ENCODE measurements around the gene CEACAM8.

The CEACAM8 gene

GRCh38 chr19:42601811-42602443, 7.2 kb upstream of the CEACAM8 start:
- H3K9ac ChIP-seq (ENCODE audit: low read length), result no peak overlapping the region
- no peak overlapping the region for H3K4me3 ChIP-seq (ENCODE audit: low read depth, low read length, poor library complexity, severe bottlenecking)
- H2AFZ ChIP-seq (ENCODE audit: low read length), result no peak overlapping the region
- no peaks in the 10 kb centered on the region for H3K79me2 ChIP-seq (ENCODE audit: insufficient read depth, low read length)
- H3K4me2 ChIP-seq (ENCODE audit: low read length), result no peak overlapping the region
- H3F3A ChIP-seq (ENCODE audit: insufficient read depth, low read length), result no peaks in the 10 kb centered on the region
- H3K27me3 ChIP-seq (ENCODE audit: insufficient read depth, low read length), result no peaks in the 10 kb centered on the region
- no peaks in the 10 kb centered on the region for H3K9me3 ChIP-seq (ENCODE audit: low read length)
- H3K27ac ChIP-seq (ENCODE audit: low read depth, low read length, poor library complexity, severe bottlenecking), result no peak overlapping the region
- no peaks in the 10 kb centered on the region for H4K20me1 ChIP-seq (ENCODE audit: insufficient read depth, low read length)
- no peak for TF ChIP-seq EZH2 (IDR thresholded peaks at IDR 0.05; ENCODE audit: borderline replicate concordance, low read length)
- no peaks in the 10 kb centered on the region for H3K4me1 ChIP-seq (ENCODE audit: insufficient read depth, low read length, severe bottlenecking)
- no peaks in the 10 kb centered on the region for H3K9me2 ChIP-seq (ENCODE audit: low read depth, low read length)
- no peaks in the 10 kb centered on the region for H3K36me3 ChIP-seq (ENCODE audit: insufficient read depth, low read length)

- no peak overlapping the region for H3K27ac ChIP-seq (ENCODE audit: low read depth, low read length, poor library complexity, severe bottlenecking)
- no peak overlapping the region for H3K4me2 ChIP-seq (ENCODE audit: low read length)
- H3K9me3 ChIP-seq (ENCODE audit: low read length), result no peaks in the 10 kb centered on the region
- no peaks in the 10 kb centered on the region for H4K20me1 ChIP-seq (ENCODE audit: insufficient read depth, low read length)
- no peak overlapping the region for H2AFZ ChIP-seq (ENCODE audit: low read length)
- H3K4me3 ChIP-seq (ENCODE audit: low read depth, low read length, poor library complexity, severe bottlenecking), result no peak overlapping the region
- H3F3A ChIP-seq (ENCODE audit: insufficient read depth, low read length), result no peaks in the 10 kb centered on the region
- TF ChIP-seq CTCF (IDR thresholded peaks at IDR 0.05; ENCODE audit: low read length) (peak; percentile 93), EZH2 (IDR thresholded peaks at IDR 0.05; ENCODE audit: borderline replicate concordance, low read length) (no peak)
- no peaks in the 10 kb centered on the region for H3K4me1 ChIP-seq (ENCODE audit: insufficient read depth, low read length, severe bottlenecking)
- H3K36me3 ChIP-seq (ENCODE audit: insufficient read depth, low read length), result no peaks in the 10 kb centered on the region
- no peak overlapping the region for H3K9ac ChIP-seq (ENCODE audit: low read length)
- H3K27me3 ChIP-seq (ENCODE audit: insufficient read depth, low read length), result no peaks in the 10 kb centered on the region
- H3K79me2 ChIP-seq (ENCODE audit: insufficient read depth, low read length), result no peaks in the 10 kb centered on the region
- H3K9me2 ChIP-seq (ENCODE audit: low read depth, low read length), result no peaks in the 10 kb centered on the region
These were observed 1.8 kb upstream of the CEACAM8 start for GRCh38 chr19:42596391-42597072.

GRCh38 chr19:42595550-42596172, 937 bp upstream of the CEACAM8 start:
- TF ChIP-seq EZH2 (IDR thresholded peaks at IDR 0.05; ENCODE audit: borderline replicate concordance, low read length) (no peak), CTCF (IDR thresholded peaks at IDR 0.05; ENCODE audit: low read length) (no peak)
- H3K79me2 ChIP-seq (ENCODE audit: insufficient read depth, low read length), result no peaks in the 10 kb centered on the region
- 0 out of 2 replicates have a peak, but pooled peaks cover 5% of the 10 kb centered on the region for H3K27me3 ChIP-seq (ENCODE audit: insufficient read depth, low read length)
- H2AFZ ChIP-seq (ENCODE audit: low read length), result no peak overlapping the region
- H3K4me3 ChIP-seq (ENCODE audit: low read depth, low read length, poor library complexity, severe bottlenecking), result no peak overlapping the region
- no peak overlapping the region for H3K9ac ChIP-seq (ENCODE audit: low read length)
- no peaks in the 10 kb centered on the region for H4K20me1 ChIP-seq (ENCODE audit: insufficient read depth, low read length)
- no peaks in the 10 kb centered on the region for H3K9me2 ChIP-seq (ENCODE audit: low read depth, low read length)
- no peaks in the 10 kb centered on the region for H3K4me1 ChIP-seq (ENCODE audit: insufficient read depth, low read length, severe bottlenecking)
- no peaks in the 10 kb centered on the region for H3F3A ChIP-seq (ENCODE audit: insufficient read depth, low read length)
- no peak overlapping the region for H3K27ac ChIP-seq (ENCODE audit: low read depth, low read length, poor library complexity, severe bottlenecking)
- H3K36me3 ChIP-seq (ENCODE audit: insufficient read depth, low read length), result no peaks in the 10 kb centered on the region
- no peaks in the 10 kb centered on the region for H3K9me3 ChIP-seq (ENCODE audit: low read length)
- no peak overlapping the region for H3K4me2 ChIP-seq (ENCODE audit: low read length)
